Measurements from ENCODE around the gene THOP1.
"Not testable (repeated sequence)": the region's sequence is repeated elsewhere in the genome, so short reads cannot be mapped to it uniquely, and the experiment has no call there.

Gene THOP1

DNA sequence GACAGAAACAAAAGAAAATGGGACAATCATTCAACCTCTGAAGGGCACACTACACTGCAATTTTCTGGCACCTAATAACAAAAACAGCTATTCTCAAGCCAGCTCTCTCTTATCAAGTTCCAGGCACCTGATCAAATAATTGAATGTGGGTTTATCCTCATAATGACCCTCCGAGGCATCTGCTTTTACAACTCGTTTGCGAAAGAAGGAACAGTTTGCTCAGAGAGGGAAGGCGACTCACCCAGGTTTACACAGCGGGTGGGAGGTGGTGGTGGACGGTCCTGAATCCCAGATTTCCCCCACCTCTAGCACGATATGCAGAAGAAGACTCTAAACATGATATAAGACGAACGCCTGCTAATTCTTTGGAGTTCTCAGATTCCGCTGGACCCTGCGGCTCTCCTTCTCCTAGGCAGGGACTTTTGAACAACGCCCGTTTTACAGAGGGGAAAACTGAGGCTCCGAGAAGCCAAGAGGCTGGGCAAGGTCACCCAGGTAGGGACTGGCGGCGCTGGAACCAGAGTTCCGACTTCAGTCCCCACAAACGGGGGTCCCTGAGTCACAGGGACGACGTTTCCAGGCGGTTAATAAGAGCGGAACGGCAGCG lies 2.9 kb upstream of the THOP1 start:
- Histone ChIP-seq H3K27me3 (ENCODE audit: control insufficient read depth in 1 of 2, insufficient read depth in 2 of 2, low read length in 2 of 2) (no peaks in the 10 kb centered on the region), H3K27ac (ENCODE audit: low read depth, low read length) (peak overlapping the region; percentile 82), H3K9me3 (ENCODE audit: control insufficient read depth in 1 of 2, low read length in 2 of 2) (no peaks in the 10 kb centered on the region), H3K4me3 (ENCODE audit: low read depth in 1 of 2, low read length in 2 of 2) (peak overlapping the region; percentile 71 to 95), H3K36me3 (ENCODE audit: control insufficient read depth in 1 of 2, insufficient read depth in 2 of 2, low read length in 2 of 2) (peaks cover 0 to 10% of the 10 kb centered on the region in 2 donors), H3K9ac (ENCODE audit: low read depth in 1 of 2, low read length in 2 of 2) (peak overlapping the region; percentile 94 to 97), H3K4me1 (ENCODE audit: control insufficient read depth in 1 of 2, insufficient read depth in 2 of 2, low read length in 2 of 2) (peaks cover 24 to 42% of the 10 kb centered on the region in 2 donors)

DNA sequence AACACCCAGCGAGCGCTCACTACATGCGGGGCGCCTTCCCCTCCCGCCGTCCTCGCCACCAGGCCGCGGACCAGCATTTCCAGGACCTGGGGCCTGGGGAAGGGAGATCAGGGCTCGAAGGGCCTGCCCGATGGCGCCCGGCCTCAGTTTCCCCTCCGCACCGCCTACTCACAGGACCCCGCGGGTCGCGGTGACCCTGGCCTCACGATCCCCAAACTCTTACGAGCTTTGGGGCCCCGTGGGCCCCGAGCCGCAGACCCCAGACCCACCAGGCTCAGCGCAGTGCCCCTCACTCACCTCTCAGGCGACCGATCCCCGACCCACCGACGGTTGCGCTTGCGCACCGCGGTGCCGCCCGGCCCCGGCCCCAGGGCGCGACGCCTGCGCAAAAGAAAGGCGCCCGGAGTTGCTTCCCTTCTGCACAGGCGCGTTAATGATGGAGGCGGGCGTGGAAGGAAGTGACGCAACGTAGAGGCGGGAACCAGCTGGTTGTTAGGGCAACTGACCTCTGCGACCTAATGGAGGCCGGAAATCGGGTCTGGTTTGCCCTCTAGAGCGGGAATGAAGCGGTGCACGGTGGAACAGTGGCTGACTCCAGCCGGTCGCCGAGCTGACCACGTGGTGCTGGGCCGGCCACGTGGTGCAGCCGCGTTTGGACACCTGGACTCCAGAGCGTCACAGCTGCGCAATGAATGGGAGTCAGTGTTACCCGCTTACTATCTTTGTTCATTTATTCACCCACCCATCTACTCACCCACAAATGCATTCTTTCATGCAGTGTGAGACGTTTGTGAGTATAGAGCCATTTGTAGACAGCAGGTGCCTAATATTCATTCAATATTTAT lies 2.1 kb upstream of the THOP1 start, which contains the start of gene SGTA:
SGTA (minus strand) TSS at position 338 of the 845 bp plus-strand sequence. CDS start 14,205 bp downstream, outside the sequence.
- Histone ChIP-seq H3K27ac (ENCODE audit: low read depth, low read length) (peak within 1 kb of the TSS; percentile 82), H3K36me3 (ENCODE audit: control insufficient read depth in 1 of 2, insufficient read depth in 2 of 2, low read length in 2 of 2) (peaks cover 0 to 8% of the 10 kb centered on the region in 2 donors), H3K4me1 (ENCODE audit: control insufficient read depth in 1 of 2, insufficient read depth in 2 of 2, low read length in 2 of 2) (peaks cover 24 to 42% of the 10 kb centered on the region in 2 donors), H3K27me3 (ENCODE audit: control insufficient read depth in 1 of 2, insufficient read depth in 2 of 2, low read length in 2 of 2) (no peaks in the 10 kb centered on the region), H3K9me3 (ENCODE audit: control insufficient read depth in 1 of 2, low read length in 2 of 2) (no peaks in the 10 kb centered on the region), H3K9ac (ENCODE audit: low read depth in 1 of 2, low read length in 2 of 2) (peak within 1 kb of the TSS; percentile 94 to 97), H3K4me3 (ENCODE audit: low read depth in 1 of 2, low read length in 2 of 2) (peak within 1 kb of the TSS; percentile 71 to 95)

DNA sequence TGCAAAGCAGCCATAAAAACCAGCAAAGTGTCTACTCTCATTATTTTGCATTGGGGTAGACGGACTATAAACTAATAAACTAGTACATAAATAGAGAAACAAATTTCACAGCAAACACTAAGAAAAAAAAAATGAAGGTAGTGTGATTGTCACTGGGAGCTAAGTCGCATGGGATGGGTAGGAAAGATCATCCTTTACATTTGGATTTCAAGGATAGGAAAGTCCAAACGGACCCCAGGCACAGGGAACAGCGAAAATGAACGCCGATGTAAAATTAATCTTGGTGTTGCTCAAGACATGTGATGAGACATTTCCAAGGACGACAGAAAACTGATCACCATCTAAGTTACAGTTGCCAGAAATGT lies 1.5 kb upstream of the THOP1 start:
- Histone ChIP-seq H3K4me3 (ENCODE audit: low read depth in 1 of 2, low read length in 2 of 2) (peak overlapping the region; percentile 71 to 95), H3K36me3 (ENCODE audit: control insufficient read depth in 1 of 2, insufficient read depth in 2 of 2, low read length in 2 of 2) (peaks cover 0 to 6% of the 10 kb centered on the region in 2 donors), H3K4me1 (ENCODE audit: control insufficient read depth in 1 of 2, insufficient read depth in 2 of 2, low read length in 2 of 2) (peaks cover 24 to 42% of the 10 kb centered on the region in 2 donors)

DNA sequence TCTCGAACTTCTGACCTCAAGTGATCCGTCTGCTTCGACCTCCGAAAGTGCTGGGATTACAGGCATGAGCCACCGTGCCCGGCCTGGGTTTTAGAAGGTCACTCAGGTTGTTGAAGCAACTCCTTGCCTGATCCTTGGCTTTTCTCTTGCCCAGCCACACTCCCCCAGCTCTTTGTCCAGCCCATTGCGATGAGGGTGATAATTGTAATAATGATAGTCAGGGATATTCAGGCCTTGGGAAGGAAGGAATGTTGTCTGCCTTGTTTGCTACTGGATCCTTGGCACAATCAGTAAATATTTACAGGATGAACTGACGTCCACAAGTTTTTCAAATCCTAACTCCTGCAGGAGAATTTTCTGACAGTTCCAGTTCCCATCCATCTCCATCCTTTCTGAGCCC lies 1.8 kb downstream of the THOP1 start:
- H3K27ac ChIP-seq (ENCODE audit: low read depth, low read length), result no peak overlapping the region
- peaks cover 11 to 25% of the 10 kb centered on the region in 2 donors for H3K4me1 ChIP-seq (ENCODE audit: control insufficient read depth in 1 of 2, insufficient read depth in 2 of 2, low read length in 2 of 2)
- H3K36me3 ChIP-seq (ENCODE audit: control insufficient read depth in 1 of 2, insufficient read depth in 2 of 2, low read length in 2 of 2), result peaks cover 5 to 15% of the 10 kb centered on the region in 2 donors
- H3K4me3 ChIP-seq (ENCODE audit: low read depth in 1 of 2, low read length in 2 of 2), result no peak overlapping the region
- H3K9me3 ChIP-seq (ENCODE audit: control insufficient read depth in 1 of 2, low read length in 2 of 2), result no peaks in the 10 kb centered on the region
- no peak overlapping the region for H3K9ac ChIP-seq (ENCODE audit: low read depth in 1 of 2, low read length in 2 of 2)
- H3K27me3 ChIP-seq (ENCODE audit: control insufficient read depth in 1 of 2, insufficient read depth in 2 of 2, low read length in 2 of 2), result no peaks in the 10 kb centered on the region

More for the DNA sequence above, 1.5 kb upstream of the THOP1 start:
- Histone ChIP-seq H3K9ac (ENCODE audit: low read depth in 1 of 2, low read length in 2 of 2) (peak overlapping the region; percentile 31 to 36), H3K27ac (ENCODE audit: low read depth, low read length) (peak overlapping the region; percentile 45), H3K9me3 (ENCODE audit: control insufficient read depth in 1 of 2, low read length in 2 of 2) (no peaks in the 10 kb centered on the region), H3K27me3 (ENCODE audit: control insufficient read depth in 1 of 2, insufficient read depth in 2 of 2, low read length in 2 of 2) (no peaks in the 10 kb centered on the region)

DNA sequence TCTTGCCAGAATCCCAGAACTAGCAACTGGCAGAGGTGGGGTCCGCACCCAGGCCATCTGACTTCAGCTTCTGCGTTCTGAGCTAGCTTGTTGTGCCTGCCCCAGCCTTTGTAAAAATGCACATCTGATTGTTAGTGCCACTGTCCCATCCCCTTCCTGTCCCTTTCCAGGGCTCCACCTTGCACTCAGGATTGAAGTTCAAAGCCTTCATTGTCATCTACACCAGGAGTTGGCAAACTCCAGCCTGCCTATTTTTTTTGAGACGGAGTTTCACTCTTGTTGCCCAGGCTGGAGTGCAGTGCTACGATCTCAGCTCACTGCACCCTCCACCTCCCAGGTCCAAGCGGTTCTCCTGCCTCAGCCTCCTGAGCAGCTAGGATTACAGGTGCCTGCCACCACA lies 2.9 kb downstream of the THOP1 start:
- H3K4me1 ChIP-seq (ENCODE audit: control insufficient read depth in 1 of 2, insufficient read depth in 2 of 2, low read length in 2 of 2), result peaks cover 9 to 18% of the 10 kb centered on the region in 2 donors
- no peak overlapping the region for H3K27ac ChIP-seq (ENCODE audit: low read depth, low read length)
- H3K36me3 ChIP-seq (ENCODE audit: control insufficient read depth in 1 of 2, insufficient read depth in 2 of 2, low read length in 2 of 2), result peaks cover 5 to 15% of the 10 kb centered on the region in 2 donors
- H3K9ac ChIP-seq (ENCODE audit: low read depth in 1 of 2, low read length in 2 of 2), result no peak overlapping the region
- no peaks in the 10 kb centered on the region for H3K9me3 ChIP-seq (ENCODE audit: control insufficient read depth in 1 of 2, low read length in 2 of 2)
- H3K27me3 ChIP-seq (ENCODE audit: control insufficient read depth in 1 of 2, insufficient read depth in 2 of 2, low read length in 2 of 2), result no peaks in the 10 kb centered on the region
- H3K4me3 ChIP-seq (ENCODE audit: low read depth in 1 of 2, low read length in 2 of 2), result no peak overlapping the region

DNA sequence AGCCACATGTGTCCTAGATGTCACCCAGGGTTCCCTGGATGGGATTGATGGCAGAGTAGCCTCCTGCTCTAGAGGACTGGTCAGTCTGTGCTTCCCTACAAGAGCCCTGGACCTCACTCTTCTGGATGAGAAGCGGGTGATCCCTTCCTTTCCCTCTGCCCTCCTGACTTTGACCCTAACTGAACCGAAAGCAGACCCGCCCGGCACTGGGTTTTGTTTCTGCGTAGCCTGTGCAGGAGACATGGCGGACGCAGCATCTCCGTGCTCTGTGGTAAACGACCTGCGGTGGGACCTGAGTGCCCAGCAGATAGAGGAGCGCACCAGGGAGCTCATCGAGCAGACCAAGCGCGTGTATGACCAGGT lies 4.9 kb downstream of the THOP1 start:
- no peak overlapping the region for H3K27ac ChIP-seq (ENCODE audit: low read depth, low read length)
- H3K9me3 ChIP-seq (ENCODE audit: control insufficient read depth in 1 of 2, low read length in 2 of 2), result no peaks in the 10 kb centered on the region
- peaks cover 0 to 7% of the 10 kb centered on the region in 2 donors for H3K4me1 ChIP-seq (ENCODE audit: control insufficient read depth in 1 of 2, insufficient read depth in 2 of 2, low read length in 2 of 2)
- peaks cover 5 to 31% of the 10 kb centered on the region in 2 donors for H3K36me3 ChIP-seq (ENCODE audit: control insufficient read depth in 1 of 2, insufficient read depth in 2 of 2, low read length in 2 of 2)
- H3K27me3 ChIP-seq (ENCODE audit: control insufficient read depth in 1 of 2, insufficient read depth in 2 of 2, low read length in 2 of 2), result no peaks in the 10 kb centered on the region
- no peak overlapping the region for H3K9ac ChIP-seq (ENCODE audit: low read depth in 1 of 2, low read length in 2 of 2)
- H3K4me3 ChIP-seq (ENCODE audit: low read depth in 1 of 2, low read length in 2 of 2), result no peak overlapping the region

DNA sequence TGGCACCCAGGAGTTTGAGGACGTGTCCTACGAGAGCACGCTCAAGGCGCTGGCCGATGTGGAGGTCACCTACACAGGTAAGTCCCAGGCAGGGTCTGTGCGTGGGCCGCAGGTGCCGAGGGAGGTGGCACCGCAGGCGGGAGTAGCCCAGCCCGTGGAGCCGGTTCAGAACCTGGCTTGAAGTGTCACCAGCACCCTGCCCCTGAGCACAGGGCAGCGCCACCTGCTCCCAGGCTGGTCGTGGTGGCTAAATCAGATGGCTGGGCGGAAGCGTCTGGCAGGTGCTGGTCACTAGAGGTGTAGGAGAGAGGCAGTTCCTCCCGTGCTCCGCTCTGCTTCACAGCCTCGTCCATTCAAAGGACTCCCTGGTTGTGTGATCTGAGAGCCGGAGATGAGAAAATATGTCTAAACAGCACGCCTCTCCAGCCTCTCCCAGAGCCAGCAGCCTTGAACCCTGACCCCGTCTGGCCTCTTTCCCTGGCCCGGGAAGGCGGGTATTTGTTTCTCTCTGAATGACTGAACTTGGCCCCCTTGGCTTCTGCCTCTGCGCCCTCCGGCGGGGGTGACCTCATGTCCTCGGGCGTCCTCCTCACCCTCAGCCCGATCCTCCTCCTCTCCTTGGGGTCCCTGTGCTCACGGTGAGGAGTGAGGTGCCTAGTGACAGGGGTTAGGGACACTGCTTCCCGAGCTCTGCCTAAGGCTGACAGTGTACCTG lies 5.4 kb downstream of the THOP1 start:
- Histone ChIP-seq H3K9me3 (ENCODE audit: control insufficient read depth in 1 of 2, low read length in 2 of 2) (no peaks in the 10 kb centered on the region), H3K36me3 (ENCODE audit: control insufficient read depth in 1 of 2, insufficient read depth in 2 of 2, low read length in 2 of 2) (peaks cover 7 to 36% of the 10 kb centered on the region in 2 donors), H3K9ac (ENCODE audit: low read depth in 1 of 2, low read length in 2 of 2) (no peak overlapping the region), H3K4me1 (ENCODE audit: control insufficient read depth in 1 of 2, insufficient read depth in 2 of 2, low read length in 2 of 2) (peaks cover 0 to 7% of the 10 kb centered on the region in 2 donors), H3K27ac (ENCODE audit: low read depth, low read length) (no peak overlapping the region), H3K27me3 (ENCODE audit: control insufficient read depth in 1 of 2, insufficient read depth in 2 of 2, low read length in 2 of 2) (no peaks in the 10 kb centered on the region), H3K4me3 (ENCODE audit: low read depth in 1 of 2, low read length in 2 of 2) (no peak overlapping the region)

DNA sequence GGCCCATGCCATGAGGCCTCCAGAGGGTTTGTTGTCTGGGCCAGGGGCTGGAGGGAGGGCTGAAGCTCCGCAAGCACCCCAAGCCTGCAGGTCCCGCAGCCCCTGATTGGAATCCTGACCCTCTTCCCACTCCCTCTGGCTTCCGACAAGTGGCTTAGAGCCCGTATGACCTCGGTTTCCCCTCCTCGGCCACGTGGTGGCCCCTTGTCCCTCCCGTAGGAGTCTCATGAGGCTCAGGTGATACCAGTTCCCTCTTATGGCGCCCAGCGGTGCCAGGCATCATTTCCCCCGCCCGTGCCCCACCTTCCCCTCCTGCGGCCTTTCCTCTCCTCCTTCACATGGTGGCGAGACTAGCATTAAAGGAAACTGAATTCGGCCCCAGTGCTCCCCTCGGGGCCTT lies 6.1 kb downstream of the THOP1 start:
- H3K4me1 ChIP-seq (ENCODE audit: control insufficient read depth in 1 of 2, insufficient read depth in 2 of 2, low read length in 2 of 2), result no peaks in the 10 kb centered on the region
- H3K4me3 ChIP-seq (ENCODE audit: low read depth in 1 of 2, low read length in 2 of 2), result no peak overlapping the region
- H3K9ac ChIP-seq (ENCODE audit: low read depth in 1 of 2, low read length in 2 of 2), result no peak overlapping the region
- no peaks in the 10 kb centered on the region for H3K27me3 ChIP-seq (ENCODE audit: control insufficient read depth in 1 of 2, insufficient read depth in 2 of 2, low read length in 2 of 2)
- no peak overlapping the region for H3K27ac ChIP-seq (ENCODE audit: low read depth, low read length)
- no peaks in the 10 kb centered on the region for H3K9me3 ChIP-seq (ENCODE audit: control insufficient read depth in 1 of 2, low read length in 2 of 2)
- H3K36me3 ChIP-seq (ENCODE audit: control insufficient read depth in 1 of 2, insufficient read depth in 2 of 2, low read length in 2 of 2), result peaks cover 9 to 43% of the 10 kb centered on the region in 2 donors

DNA sequence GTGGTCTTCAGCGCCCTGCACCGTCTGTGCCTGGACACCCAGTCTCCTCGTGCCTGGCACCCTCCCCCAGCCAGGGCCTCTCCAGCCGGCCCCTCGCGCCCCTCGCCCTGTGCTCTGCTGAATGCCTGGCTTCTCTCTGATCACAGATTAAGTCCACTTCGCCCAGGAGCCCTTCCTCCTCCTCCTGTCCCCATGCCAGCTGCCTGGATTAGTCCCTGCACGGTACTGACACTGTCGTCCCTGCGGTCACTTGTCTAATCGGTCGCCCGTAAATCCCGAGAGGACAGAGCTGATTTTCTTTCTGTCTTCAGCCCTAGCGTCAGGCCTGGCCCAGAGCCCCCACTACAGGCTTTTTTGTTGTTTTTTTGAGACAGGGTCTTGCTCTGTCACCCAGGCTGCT lies 6.6 kb downstream of the THOP1 start:
- H3K4me1 ChIP-seq (ENCODE audit: control insufficient read depth in 1 of 2, insufficient read depth in 2 of 2, low read length in 2 of 2), result no peaks in the 10 kb centered on the region
- no peak overlapping the region for H3K9ac ChIP-seq (ENCODE audit: low read depth in 1 of 2, low read length in 2 of 2)
- no peak overlapping the region for H3K27ac ChIP-seq (ENCODE audit: low read depth, low read length)
- peaks cover 9 to 47% of the 10 kb centered on the region in 2 donors for H3K36me3 ChIP-seq (ENCODE audit: control insufficient read depth in 1 of 2, insufficient read depth in 2 of 2, low read length in 2 of 2)
- no peaks in the 10 kb centered on the region for H3K27me3 ChIP-seq (ENCODE audit: control insufficient read depth in 1 of 2, insufficient read depth in 2 of 2, low read length in 2 of 2)
- no peak overlapping the region for H3K4me3 ChIP-seq (ENCODE audit: low read depth in 1 of 2, low read length in 2 of 2)
- no peaks in the 10 kb centered on the region for H3K9me3 ChIP-seq (ENCODE audit: control insufficient read depth in 1 of 2, low read length in 2 of 2)

DNA sequence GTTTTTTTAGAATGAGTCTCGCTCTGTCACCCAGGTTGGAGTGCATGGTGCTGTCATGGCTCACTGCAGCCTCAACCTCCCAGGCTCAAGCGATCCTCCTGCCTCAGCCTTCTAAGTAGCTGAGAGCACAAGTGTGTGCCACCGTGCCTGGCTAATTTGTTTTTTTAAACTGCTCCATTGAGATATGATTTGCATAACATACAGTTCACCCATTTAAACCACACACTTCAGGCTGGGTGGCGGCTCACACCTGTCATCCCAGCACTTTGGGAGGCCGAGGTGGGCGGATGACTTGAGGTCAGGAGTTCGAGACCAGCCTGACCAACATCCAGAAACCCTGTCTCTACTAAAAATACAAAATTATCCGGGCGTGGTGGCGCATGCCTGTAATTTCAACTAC lies 7.4 kb downstream of the THOP1 start:
- not testable (repeated sequence) for H3K4me3 ChIP-seq (ENCODE audit: low read depth in 1 of 2, low read length in 2 of 2); H3K27ac ChIP-seq (ENCODE audit: low read depth, low read length); H3K9ac ChIP-seq (ENCODE audit: low read depth in 1 of 2, low read length in 2 of 2); H3K4me1 ChIP-seq (ENCODE audit: control insufficient read depth in 1 of 2, insufficient read depth in 2 of 2, low read length in 2 of 2); H3K9me3 ChIP-seq (ENCODE audit: control insufficient read depth in 1 of 2, low read length in 2 of 2); H3K27me3 ChIP-seq (ENCODE audit: control insufficient read depth in 1 of 2, insufficient read depth in 2 of 2, low read length in 2 of 2)
- H3K36me3 ChIP-seq (ENCODE audit: control insufficient read depth in 1 of 2, insufficient read depth in 2 of 2, low read length in 2 of 2), result peaks cover 14 to 51% of the 10 kb centered on the region in 2 donors
